ENCODE data around the gene CBX8. TPM values are rescaled to one million over a fixed set of nuclear protein-coding genes. Genes with fewer than 3 reads are reported as not detected.

CBX8 gene
- total and polyA plus RNA-seq, 2 donors (not counting 3 experiments of a cell fraction or from before 2014, with no cell fraction given): 0.69 to 3.1 TPM

- Histone ChIP-seq H3K4me1 (ENCODE audit: control insufficient read depth, extremely low read depth, insufficient read depth, low read length) (peaks cover 14% of the 10 kb centered on the region), H3K4me2 (ENCODE audit: insufficient read depth, low read length) (no peak overlapping the region), H3K36me3 (ENCODE audit: control insufficient read depth in 2 of 2, extremely low read depth in 1 of 2, insufficient read depth in 2 of 2, low read length in 2 of 2) (no peaks in the 10 kb centered on the region), H3K9me3 (replicated peaks; ENCODE audit: control insufficient read depth, insufficient read depth, low read length) (no peaks in the 10 kb centered on the region), H3K9ac (replicated peaks; ENCODE audit: extremely low read depth, insufficient read depth, low read length) (no peak overlapping the region), H3K4me3 (replicated peaks in 1 of 3; ENCODE audit: insufficient read depth in 1 of 3, low read depth in 1 of 3, low read length in 3 of 3) (no peak overlapping the region), H3K27ac (ENCODE audit: insufficient read depth, low read depth, low read length) (no peak overlapping the region), H3K27me3 (ENCODE audit: control insufficient read depth in 2 of 2, insufficient read depth in 2 of 2, low read length in 2 of 2) (peaks cover under 1 to 6% of the 10 kb centered on the region in 2 experiments), H3K9me1 (replicated peaks; ENCODE audit: control insufficient read depth, extremely low read depth, insufficient read depth, low read length) (no peaks in the 10 kb centered on the region), H3K79me2 (ENCODE audit: control insufficient read depth, insufficient read depth, low read length) (no peaks in the 10 kb centered on the region), H4K20me1 (replicated peaks; ENCODE audit: control insufficient read depth, extremely low read depth, insufficient read depth, low read length) (no peaks in the 10 kb centered on the region), H2AFZ (ENCODE audit: low read depth, low read length) (no peak overlapping the region)
- intact Hi-C loops (cut with micrococcal nuclease): no loop called here
- dilution Hi-C loops (cut with MboI; ENCODE audit: extremely low pct_ligation_motif_present, low sequenced_read_pairs): no loop called here
- TF ChIP-seq JUN (IDR thresholded peaks at IDR 0.05; ENCODE audit: borderline replicate concordance, insufficient read depth, insufficient read length, low read depth) (peak; percentile 19), FOS (IDR thresholded peaks at IDR 0.05; ENCODE audit: borderline replicate concordance, insufficient read depth, low read length) (no peak)
- no peak for DNase-seq (ENCODE audit: low read depth, low spot score)
- no TSS peak for BruUV-seq (replicated peaks)
- FAIRE-seq: no peak
- POLR2A ChIA-PET: no interaction called here
- CTCF ChIA-PET: interaction anchor here (0.6 to 2.0 kb wide), 6 partner anchors 8 to 36 kb away, joined by 3 to 6 read pairs (median 4); partner anchors contain the start of gene CBX8
These were observed 28.2 kb upstream of the CBX8 start for GRCh38 chr17:79824893-79825579.

DNA sequence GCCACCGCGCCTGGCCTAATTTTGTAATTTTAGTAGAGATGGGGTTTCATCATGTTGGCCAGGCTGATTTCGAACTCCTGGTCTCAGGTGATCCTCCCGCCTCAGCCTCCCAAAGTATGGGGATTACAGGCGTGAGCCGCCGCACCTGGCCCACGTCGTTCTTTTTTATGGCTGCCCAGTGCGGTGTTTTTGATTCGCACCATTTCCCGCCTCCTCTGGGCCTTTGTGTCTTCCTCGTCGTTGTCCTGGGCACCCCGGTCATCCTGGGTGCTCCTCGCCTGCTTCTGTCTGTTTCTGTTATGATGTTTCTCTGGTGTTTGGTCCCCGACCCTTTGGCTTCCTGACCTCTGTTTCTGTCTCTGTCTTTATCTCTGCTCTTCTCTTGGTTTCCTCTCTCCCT is 27.4 kb upstream of the CBX8 start:
- CTCF ChIA-PET: interaction anchor here (0.8 to 2.0 kb wide), 4 partner anchors 11 to 35 kb away, joined by 3 to 6 read pairs (median 4); partner anchors contain the start of gene CBX8
- Histone ChIP-seq H3K4me2 (ENCODE audit: insufficient read depth, low read length) (no peak overlapping the region), H3K27ac (ENCODE audit: insufficient read depth, low read depth, low read length) (no peak overlapping the region), H3K9me1 (replicated peaks; ENCODE audit: control insufficient read depth, extremely low read depth, insufficient read depth, low read length) (no peaks in the 10 kb centered on the region), H3K27me3 (ENCODE audit: control insufficient read depth in 2 of 2, insufficient read depth in 2 of 2, low read length in 2 of 2) (peaks cover 6 to 7% of the 10 kb centered on the region in 2 experiments), H3K36me3 (ENCODE audit: control insufficient read depth in 2 of 2, extremely low read depth in 1 of 2, insufficient read depth in 2 of 2, low read length in 2 of 2) (no peaks in the 10 kb centered on the region), H3K79me2 (ENCODE audit: control insufficient read depth, insufficient read depth, low read length) (no peaks in the 10 kb centered on the region), H3K9me3 (replicated peaks; ENCODE audit: control insufficient read depth, insufficient read depth, low read length) (no peaks in the 10 kb centered on the region), H3K4me1 (ENCODE audit: control insufficient read depth, extremely low read depth, insufficient read depth, low read length) (peaks cover 12% of the 10 kb centered on the region), H3K4me3 (replicated peaks in 1 of 3; ENCODE audit: insufficient read depth in 1 of 3, low read depth in 1 of 3, low read length in 3 of 3) (no peak overlapping the region), H4K20me1 (replicated peaks; ENCODE audit: control insufficient read depth, extremely low read depth, insufficient read depth, low read length) (no peaks in the 10 kb centered on the region), H3K9ac (replicated peaks; ENCODE audit: extremely low read depth, insufficient read depth, low read length) (no peak overlapping the region), H2AFZ (ENCODE audit: low read depth, low read length) (no peak overlapping the region)
- dilution Hi-C loops (cut with MboI; ENCODE audit: extremely low pct_ligation_motif_present, low sequenced_read_pairs) (no loop called here), intact Hi-C loops (cut with micrococcal nuclease) (no loop called here)
- DNase-seq (ENCODE audit: low read depth, low spot score) (no peak), FAIRE-seq (no peak)
- POLR2A ChIA-PET: no interaction called here
- TF ChIP-seq POLR2AphosphoS5 (IDR thresholded peaks at IDR 0.05; ENCODE audit: insufficient read depth, low read depth, low read length): no peak
- TF ChIP-seq GATA2 (IDR thresholded peaks at IDR 0.05; ENCODE audit: insufficient read depth, insufficient read length, low read depth, low read length): no peak
- no peak for TF ChIP-seq CTCF (IDR thresholded peaks at IDR 0.05; ENCODE audit: extremely low read depth in 1 of 2, insufficient read depth in 1 of 2, low read depth in 1 of 2, low read length in 2 of 2)
- no peak for TF ChIP-seq MAX (IDR thresholded peaks at IDR 0.05; ENCODE audit: insufficient read depth, insufficient read length)
- no peak for TF ChIP-seq MYC (IDR thresholded peaks at IDR 0.05; ENCODE audit: low read depth, low read length)
- TF ChIP-seq EZH2 (IDR thresholded peaks at IDR 0.05; ENCODE audit: borderline replicate concordance, low read depth, low read length, severe bottlenecking): no peak
- no peak for TF ChIP-seq FOS (IDR thresholded peaks at IDR 0.05; ENCODE audit: borderline replicate concordance, insufficient read depth, low read length)
- no peak for TF ChIP-seq POLR2A (IDR thresholded peaks at IDR 0.05; ENCODE audit: low read depth, low read length)
- no peak for TF ChIP-seq JUN (IDR thresholded peaks at IDR 0.05; ENCODE audit: borderline replicate concordance, insufficient read depth, insufficient read length, low read depth)
- BruUV-seq (replicated peaks): no TSS peak
